HG03066 (cell line): ENCODE measurements around the gene KRTAP10-4.
"Not testable (repeated sequence)": the region's sequence is repeated elsewhere in the genome, so short reads cannot be mapped to it uniquely, and the experiment has no call there.

Experiments used
- ATAC-seq: cut with Tn5 transposase; IDR thresholded peaks from one replicate; pipeline ENCODE4 v1.9.1; 2021; ENCODE audit warnings: low read depth; ENCODE audit not compliant: unreplicated experiment

KRTAP10-4 gene, protein sequence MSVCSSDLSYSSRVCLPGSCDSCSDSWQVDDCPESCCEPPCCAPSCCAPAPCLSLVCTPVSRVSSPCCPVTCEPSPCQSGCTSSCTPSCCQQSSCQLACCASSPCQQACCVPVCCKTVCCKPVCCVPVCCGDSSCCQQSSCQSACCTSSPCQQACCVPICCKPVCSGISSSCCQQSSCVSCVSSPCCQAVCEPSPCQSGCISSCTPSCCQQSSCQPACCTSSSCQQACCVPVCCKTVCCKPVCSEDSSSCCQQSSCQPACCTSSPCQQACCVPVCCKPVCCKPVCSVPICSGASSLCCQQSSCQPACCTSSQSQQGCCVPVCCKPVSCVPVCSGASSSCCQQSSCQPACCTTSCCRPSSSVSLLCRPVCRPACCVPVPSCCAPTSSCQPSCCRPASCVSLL

DNA sequence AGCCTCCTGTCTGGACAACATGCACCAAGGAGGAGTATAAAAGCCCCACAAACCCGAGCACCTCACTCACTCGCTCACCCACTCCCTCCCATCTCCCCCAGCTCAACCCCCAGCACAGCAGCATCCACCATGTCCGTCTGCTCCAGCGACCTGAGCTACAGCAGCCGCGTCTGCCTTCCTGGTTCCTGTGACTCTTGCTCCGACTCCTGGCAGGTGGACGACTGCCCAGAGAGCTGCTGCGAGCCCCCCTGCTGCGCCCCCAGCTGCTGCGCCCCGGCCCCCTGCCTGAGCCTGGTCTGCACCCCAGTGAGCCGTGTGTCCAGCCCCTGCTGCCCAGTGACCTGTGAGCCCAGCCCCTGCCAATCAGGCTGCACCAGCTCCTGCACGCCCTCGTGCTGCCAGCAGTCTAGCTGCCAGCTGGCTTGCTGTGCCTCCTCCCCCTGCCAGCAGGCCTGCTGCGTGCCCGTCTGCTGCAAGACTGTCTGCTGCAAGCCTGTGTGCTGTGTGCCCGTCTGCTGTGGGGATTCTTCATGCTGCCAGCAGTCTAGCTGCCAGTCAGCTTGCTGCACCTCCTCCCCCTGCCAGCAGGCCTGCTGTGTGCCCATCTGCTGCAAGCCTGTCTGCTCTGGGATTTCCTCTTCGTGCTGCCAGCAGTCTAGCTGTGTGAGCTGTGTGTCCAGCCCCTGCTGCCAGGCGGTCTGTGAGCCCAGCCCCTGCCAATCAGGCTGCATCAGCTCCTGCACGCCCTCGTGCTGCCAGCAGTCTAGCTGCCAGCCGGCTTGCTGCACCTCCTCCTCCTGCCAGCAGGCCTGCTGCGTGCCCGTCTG, at the start of gene KRTAP10-4:
Gene KRTAP10-4, plus strand, starts transcription at position 100 of the 827 bp plus-strand sequence. Its CDS starts 30 bp downstream, at position 130.
- not testable (repeated sequence) for ATAC-seq

DNA sequence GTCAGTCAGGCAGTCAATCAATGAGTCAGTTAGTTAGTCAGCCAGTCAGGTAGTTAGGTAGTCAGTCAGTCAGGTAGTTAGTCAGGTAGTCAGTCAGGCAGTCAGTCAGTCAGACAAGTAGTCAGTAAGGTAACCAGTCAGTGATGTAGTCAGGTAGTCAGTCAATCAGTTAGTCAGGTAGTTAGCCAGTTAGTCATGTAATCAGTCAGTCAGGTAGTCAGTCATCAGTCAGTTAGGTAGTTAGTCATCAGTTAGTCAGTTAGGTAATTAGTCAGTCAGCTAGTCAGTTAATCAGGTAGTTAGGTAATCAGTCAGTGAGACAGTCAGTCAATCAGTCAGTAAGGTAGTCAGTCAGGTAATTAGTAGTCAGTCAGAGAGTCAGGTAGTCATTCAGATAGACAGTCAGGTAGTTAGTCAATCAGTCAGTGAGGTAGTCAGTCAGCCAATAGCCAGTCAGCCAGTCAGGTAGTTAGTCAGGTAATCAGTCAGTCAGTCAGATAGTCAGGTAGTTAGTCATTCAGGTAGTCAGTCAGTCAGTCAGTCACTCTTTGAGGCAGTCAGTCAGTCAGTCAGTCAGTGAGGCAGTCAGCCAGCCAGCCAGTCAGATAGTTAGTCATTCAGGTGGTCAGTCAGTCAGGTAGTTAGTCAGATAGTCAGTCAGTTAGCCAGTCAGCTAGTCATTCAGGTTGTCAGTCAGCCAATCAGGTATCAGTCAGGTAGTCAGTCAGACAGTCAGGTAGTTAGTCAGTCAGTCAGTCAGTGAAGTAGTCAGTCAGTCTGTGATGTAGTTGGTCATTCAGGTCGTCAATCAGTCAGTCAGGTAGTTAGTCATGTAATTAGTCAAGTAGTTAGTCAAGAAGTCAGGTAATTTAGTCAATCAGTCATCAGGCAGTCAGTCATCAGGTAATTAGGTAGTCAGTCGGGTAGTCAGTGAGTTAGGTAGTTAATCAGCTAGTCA, 48.8 kb upstream of the KRTAP10-4 start:
- no peak for ATAC-seq

DNA sequence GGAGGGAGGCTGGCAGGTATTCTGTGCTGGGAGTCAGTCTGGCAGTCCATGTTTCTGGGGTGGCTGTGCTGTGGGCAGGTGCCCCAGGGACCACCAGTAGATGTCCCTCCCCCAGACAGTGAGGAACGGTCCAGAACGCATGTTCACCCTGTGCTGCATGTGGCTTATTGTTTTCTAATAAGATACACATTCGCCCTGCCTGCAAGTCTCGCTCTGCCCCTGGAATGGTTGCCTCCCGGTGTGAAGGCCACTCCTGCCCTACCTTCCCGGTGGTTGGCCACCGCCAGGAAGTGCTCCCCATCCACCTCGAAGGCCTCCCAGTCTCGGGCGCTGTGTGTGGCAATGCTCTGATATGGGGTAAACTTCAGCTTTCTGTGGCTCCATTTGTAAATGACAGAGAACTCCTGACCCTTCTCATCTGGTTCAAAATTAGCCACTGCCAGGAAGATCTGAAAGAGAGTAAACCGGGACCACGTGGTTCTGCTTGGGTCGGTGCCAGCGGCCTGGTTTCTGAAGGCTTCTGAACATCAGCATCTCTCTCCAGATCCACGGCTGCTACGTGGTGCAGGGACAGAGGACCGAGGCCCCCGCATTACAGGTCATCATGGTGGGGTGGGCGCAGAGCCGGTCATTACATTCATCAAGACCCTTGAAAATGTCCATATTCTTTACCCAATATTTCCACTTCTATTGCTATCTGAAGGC, 48.0 kb upstream of the KRTAP10-4 start:
- no peak for ATAC-seq

DNA sequence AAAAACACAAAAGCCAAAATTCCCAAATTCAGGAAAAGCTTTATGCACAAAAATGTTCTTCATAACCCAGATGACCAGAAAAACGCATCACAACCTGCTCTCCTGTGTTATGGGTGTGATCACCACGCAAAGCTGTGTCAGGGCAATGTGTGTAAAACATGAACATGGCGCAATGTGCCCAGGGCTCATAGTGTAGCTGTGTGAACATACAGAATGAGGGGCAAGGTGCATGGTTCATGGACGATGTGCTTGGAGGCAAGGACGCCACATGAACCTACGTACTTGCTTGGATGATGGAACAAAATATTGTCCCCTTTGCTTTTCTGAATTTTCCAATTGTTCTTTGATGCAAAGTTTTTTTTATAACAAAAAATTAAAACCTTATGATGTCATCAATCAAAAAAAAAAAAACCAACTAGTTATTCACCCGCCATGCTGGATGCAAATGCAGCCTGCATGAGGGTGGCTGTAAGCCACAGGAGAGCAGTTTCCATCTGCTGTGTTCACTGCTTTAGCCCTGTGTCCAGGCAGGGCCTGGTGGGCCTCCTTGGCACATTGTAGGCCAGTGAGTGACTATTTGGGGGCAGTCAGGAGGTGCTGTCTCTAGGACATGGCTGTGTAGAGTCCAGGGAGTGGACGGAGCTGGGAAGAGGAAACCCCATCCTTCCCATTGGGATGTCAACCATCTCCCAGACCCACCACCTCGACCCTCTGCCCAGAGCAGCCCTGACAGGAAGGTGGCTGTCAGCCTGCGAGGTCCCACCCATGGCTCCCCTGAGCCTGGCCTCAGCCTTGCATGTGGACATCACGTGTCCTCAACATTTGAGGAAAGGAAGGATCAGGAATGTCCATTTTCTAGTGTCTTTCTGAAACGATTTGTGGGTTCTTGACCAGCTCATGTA, 47.2 kb upstream of the KRTAP10-4 start:
- ATAC-seq: no peak

DNA sequence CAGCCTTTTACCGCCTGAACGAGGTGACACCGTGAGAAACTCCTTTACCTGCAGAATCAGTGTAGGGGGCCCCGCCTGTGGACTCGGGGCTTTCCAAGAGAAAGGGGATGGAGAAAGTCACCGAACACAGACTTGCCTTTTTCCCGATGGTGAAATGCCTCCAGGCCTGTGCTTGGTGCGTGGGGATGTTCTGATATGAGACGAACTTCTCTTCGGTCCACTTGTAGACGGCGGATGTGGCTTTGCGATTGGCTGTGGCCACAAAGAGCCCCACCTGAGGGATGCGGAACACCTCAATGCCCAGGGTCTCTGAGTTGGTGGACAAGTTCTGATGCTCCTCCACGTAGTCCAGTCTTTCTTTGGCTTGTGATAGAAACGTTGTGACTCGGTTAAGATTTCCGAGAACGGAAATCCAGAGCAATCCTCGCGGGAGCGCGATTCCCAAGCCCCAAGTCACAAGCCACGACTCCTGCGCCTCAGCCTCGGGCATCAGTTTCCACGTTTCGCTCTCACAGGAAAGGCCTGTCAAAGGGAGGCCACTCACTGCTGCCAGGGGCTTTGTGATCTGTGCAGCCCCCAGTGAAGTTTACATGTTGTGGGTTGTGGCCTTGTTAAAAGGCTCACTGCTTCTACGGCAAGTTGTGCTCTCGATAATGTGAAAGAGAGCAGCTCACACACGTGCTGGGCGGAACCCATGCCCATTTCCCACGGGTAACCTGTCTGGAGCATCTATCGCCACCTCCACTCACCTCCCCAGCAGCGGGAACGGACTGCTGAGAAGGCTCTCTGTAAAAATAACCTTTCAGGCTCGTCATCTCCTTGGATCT, 46.2 kb upstream of the KRTAP10-4 start:
- ATAC-seq: no peak

DNA sequence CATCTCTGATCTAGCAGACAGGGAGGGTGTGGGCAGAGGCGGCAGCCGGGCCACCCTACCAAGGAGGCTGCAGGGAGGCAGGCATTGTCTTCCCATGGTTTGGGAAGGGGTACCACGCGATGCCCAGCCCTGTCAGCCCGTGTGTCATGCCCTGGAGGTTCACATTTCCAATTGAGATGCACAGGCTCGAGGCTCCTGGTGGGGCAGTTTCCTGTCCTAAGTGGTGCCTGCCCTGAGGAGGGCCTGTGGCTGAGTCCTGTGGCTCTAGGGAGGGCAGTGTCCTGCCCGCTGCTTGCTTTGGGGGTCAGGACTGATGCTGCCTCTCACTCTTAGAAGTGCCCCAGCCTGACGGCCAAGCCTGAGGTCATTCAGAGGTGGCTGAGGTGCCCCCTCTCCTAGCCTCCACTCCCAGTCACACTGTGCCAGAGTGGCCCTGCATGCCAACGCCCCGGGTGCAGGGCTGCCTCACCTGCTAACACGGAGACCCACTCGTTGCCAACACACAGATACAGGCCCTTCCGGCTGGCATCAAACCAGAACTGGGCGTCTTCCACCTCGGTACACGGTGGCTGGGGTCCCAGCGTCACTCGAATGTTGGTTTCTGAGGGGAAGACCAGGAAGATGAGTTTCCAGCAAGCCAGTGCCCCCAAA, 45.4 kb upstream of the KRTAP10-4 start:
- no peak for ATAC-seq

DNA sequence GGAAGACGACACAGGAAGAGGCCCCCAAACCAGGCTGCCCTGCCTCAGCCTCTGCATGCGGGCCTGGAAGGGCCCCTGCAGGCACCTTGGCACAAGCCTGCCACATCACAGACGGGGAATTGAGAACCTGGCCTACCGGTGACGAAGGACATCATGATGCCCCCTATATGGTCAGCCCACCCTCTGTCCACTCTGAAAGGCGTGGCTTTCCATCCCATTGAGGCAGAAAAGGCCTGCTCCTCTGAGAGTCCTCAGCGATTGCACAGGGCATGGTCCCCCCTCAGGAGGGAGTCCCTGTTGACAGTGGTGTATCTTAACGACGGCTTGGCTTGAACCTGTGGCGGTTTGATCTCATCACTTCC, 44.9 kb upstream of the KRTAP10-4 start:
- ATAC-seq: no peak

DNA sequence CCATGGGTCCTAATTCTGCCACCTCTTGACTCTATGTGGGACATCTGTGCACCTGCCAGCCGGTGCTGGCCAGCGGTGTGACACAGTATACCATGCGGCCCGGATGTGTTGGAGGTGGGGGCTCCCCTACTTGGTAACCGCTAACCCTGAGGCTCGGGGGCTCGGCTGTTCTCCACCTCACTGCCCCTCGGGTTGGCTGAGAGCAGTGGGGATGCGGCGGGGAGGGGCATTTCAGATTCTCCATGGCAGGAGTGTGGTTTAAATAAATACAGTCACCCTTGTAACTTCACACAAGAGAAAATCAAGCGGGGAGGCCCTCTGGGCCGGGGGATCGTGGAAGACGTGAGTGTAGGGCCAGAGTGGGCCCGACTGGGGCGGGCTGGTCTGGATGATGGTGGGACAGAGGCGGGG, 44.5 kb upstream of the KRTAP10-4 start:
- no peak for ATAC-seq

DNA sequence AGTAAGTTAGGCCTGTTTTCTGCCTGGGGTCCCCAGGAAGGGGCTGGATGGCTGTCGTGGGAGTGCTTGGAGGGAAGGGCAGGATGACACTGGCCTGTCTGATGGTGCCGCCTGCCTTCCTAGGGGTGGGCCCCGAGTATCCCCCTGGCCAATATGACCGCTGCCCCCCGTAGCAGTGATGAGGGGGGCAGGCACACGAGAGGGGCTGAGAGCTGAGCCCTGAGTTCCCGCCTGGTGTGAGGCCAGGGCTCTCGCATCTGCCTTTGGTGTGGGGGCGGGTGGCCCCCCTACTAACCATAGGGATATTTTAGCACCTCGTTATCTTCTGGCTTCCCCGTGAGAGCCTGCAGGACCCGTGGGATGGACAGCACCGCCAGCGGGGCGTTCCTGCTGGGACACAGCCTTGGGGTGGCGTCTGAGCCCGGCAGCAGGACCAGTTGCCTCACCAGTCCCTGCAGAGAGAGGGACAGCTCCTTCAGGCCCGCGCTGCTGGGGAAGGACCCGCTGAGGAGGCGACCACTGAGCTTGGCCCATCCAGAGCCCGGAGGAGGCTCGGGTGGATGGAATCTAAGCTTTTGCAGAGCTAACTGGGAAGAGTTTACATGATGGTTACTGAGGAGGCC, 43.9 kb upstream of the KRTAP10-4 start:
- no peak for ATAC-seq

DNA sequence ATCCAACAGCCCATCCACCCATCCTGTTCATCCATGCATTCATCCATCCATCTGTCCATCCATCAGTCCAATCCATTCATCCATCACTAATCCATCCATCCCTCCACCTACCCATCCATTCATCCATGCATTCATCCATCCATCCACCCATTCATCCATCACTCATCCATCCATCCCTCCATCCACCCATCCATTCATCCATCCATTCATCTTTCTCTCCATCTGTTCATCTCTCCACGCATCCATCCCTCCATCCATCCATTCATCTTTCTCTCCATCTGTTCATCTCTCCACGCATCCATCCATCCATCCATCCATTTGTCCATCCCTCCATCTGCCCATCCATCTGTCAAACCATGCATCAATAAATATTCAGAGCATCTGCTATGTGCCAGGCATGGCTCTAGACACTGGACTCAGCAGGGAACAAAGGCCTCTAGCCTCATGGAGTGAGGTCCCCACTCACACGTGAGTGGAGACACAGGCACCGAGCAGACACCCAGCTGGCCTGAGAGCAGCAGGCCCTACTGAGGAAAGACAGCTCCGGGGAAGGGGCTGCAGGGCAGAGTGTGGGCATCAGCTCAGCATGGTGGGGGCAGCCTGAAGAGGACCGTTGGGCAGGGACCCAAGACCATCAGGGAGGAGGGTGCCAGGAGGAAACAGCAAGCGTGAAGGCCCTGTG, 43.2 kb upstream of the KRTAP10-4 start:
- ATAC-seq: no peak

DNA sequence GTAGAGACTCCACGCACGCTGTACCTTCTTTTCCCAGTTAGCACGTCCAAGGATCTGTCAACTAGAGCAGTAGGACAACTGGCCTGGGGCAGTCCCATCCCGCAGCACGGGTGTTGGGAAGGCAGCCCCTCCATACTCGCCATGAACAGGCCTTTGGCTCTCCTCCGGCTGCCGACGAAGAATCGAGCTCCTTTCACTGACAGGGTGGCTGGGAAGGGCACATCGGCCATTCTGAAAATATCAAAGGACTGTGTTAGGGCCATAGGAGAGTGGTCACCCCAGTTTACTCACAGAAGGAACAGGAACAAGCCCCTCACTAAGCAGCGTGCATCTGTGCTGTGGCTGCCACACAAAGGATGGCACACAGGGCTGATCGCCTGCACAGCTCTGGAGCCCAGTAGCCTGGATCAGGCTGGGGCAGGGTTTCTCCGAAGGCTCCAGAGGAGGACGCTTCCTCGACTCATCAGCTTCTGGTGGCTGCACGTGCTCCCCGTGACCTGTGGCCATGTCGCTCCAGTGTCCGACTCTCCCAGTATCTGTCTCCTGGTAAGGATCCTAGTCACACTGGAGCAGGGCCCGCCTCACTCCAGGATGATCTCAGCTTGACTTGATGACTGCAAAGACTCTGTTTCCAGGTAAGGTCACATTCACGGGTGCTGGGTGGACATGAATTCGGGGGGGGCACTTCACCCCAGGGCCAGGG, 42.5 kb upstream of the KRTAP10-4 start:
- ATAC-seq: no peak

DNA sequence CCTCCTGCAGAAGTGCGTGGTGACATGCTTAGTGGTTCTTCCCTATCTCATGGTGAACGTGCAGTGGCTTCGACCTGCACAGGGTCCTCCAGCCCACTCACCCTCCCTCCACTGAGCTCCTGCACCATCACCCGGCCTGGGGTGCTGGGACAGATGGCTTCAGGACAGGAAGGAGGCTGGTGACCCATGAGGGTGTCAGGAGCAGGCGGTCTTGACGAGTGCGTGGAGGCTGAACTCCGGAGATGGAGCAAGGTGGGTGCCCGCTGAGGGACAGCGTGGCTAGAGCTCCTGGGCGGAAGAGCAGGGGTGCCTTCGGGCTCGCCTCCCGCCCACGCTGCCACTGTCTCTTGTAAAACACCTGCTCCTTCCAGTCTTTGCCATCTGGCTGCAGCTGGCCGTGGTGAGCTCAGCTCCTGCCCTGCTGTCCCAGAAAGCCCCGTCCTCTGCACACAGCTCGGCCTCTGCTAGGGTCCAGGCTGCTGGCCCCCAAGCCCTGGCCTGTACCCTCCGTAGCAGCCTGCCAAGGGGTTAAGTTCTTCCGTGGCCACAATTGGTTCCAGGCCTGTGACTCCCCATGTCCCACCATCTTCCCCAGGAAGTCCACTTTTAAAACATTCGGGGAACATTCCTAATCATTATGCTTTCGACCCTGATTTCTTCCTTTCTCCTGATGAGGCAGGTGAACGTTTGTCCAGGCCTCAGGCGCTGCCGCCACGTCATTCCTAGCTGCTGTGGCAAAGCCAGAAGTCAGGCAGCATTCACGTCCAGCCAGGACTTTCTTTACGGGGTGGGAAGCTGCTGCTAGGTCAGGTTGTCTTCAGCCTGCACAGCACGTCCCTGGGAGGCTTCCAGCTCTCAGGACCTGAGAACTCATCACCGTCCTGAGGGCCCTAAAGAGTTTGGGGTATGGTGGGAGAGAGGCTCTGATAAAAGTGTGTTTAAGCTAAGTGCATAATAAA, 41.6 kb upstream of the KRTAP10-4 start:
- ATAC-seq: no peak

DNA sequence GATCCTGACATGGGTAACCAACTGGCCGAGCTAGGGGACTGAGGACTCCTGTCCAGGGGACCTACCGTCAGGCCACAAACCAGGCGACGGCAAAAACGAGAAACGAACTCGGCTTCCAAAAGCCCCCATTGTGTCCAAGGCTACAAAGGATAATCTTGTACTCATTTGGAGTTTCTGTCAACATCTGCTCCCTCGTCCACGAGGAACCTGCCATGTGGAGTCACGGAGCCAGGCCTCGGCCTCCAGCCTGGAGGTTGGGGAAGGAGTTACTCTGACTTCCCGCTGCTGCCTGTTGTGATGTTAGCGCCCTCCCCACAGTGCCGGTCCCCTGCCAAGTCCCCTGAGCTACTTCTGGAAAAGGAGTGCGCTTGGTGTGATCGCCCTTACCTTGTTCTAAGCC, 40.8 kb upstream of the KRTAP10-4 start:
- no peak for ATAC-seq

DNA sequence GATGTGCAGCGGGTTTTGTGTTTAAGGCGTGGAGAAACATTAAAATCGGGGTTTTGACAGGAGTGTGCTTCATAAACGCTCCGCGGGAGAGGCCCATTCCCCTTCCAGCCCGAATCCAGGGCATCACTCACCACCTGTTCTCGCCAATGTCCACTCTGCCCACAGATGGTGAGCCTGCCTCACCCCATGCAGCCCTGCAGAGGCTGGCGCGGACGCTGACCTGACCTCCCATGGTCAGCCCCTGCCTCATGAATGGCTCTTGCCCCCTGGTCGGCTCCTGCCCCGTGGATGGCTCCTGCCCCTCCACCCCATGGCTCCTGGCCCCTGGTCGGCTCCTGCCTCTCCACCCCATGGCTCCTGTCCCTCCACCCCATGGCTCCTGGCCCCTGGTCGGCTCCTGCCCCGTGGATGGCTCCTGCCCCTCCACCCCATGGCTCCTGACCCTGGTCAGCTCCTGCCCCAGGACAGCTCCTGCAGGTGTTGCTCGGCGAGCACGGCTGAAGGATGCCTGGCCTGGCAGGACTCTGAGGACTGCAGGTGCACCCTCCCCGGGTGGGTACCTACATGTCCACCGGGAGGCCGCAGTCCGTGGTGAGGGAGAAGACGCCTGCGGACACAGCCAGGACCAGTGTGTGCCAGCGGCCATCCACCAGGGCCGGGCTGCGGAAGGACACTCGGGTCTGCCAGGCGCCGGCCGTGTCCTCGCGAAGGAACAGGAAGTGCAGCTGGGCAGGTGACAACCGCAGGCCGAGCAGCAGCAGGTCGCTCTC, 40.2 kb upstream of the KRTAP10-4 start:
- no peak for ATAC-seq
